NCI-H1417 (cell line): ENCODE measurements around the gene FERMT2.
"Not testable (repeated sequence)": the region's sequence is repeated elsewhere in the genome, so short reads cannot be mapped to it uniquely, and the experiment has no call there.

ENCODE experiments used
- DNase-seq, 3 experiments: peaks; one replicate each; lab custom pipeline; 2025; lab: John Stamatoyannopoulos, UW

FERMT2 gene

DNA sequence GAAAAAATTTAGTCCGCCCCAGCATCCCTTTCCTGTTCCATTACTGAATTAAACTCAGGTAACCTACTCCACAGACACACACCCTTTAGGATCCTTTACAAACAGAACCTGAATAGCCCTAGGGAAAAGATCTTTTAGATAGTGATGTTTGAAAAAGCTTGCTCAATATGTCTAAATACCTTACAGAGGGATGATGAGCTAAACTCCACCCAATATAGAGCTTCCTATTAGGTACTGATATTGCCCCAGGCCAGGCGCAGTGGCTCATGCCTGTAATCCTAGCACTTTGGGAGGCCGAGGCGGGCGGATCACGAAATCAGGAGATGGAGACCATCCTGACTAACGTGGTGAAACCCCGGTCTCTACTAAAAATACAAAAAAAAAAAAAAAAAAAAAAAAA lies 50.1 kb downstream of the FERMT2 start:
- DNase-seq, result no peak

DNA sequence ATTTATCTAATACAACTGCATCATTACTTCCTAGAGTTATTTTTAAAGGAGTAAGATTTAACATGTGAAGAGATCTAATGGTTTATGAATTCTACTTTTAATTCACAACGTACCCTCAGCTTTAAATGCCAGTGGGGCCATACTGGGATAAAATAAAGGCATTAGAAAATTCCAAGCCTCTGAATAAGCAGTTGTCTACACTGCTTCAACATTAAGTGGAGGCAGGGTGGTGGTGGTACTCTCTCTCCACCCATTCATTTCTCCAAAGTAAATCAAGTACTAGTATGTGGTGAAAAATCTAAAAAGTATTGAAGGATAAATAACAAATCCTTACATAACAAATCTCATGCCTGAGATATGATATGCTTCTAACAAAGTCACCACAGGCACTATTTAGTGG lies 52.4 kb downstream of the FERMT2 start:
- no peak for DNase-seq

DNA sequence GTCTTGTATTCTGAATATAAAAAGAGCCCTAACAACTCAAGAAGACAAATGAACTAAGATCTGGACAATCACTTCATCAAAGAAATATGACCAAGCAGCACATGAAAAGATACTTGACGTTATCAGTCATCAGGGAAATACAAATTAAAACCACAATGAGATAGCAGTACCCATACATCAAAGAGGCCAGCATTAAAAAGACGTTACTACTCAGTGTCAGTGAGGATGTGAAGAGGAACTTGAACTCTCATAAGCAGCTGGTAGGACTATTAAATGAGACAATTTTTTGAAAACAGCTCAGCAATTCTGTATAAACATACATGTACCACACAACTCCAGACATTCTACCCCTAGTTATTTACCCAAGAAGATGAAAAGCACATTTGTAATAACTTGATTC lies 55.9 kb downstream of the FERMT2 start:
- DNase-seq, result peak in 1 of 3 experiments; percentile 17

DNA sequence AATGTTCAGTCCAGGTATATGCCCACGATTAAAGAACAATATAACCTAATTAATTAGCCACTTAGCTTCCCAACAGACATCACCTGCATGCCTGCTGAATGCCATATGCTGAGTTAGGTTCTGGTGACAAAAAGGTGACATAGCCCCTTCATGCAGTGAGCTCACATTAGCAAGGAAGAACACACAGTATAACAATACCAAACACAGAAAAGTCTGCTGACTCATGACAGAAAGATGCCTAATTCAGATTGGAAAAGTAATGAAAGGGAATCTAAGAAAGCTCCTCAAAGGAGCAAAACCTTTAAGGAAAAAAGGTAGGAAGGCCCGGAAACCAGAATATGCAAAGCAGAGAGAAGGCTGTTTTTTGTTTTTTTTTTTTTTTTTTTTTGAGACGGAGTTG lies 59.0 kb downstream of the FERMT2 start:
- peak in 1 of 3 experiments; percentile 66 for DNase-seq

DNA sequence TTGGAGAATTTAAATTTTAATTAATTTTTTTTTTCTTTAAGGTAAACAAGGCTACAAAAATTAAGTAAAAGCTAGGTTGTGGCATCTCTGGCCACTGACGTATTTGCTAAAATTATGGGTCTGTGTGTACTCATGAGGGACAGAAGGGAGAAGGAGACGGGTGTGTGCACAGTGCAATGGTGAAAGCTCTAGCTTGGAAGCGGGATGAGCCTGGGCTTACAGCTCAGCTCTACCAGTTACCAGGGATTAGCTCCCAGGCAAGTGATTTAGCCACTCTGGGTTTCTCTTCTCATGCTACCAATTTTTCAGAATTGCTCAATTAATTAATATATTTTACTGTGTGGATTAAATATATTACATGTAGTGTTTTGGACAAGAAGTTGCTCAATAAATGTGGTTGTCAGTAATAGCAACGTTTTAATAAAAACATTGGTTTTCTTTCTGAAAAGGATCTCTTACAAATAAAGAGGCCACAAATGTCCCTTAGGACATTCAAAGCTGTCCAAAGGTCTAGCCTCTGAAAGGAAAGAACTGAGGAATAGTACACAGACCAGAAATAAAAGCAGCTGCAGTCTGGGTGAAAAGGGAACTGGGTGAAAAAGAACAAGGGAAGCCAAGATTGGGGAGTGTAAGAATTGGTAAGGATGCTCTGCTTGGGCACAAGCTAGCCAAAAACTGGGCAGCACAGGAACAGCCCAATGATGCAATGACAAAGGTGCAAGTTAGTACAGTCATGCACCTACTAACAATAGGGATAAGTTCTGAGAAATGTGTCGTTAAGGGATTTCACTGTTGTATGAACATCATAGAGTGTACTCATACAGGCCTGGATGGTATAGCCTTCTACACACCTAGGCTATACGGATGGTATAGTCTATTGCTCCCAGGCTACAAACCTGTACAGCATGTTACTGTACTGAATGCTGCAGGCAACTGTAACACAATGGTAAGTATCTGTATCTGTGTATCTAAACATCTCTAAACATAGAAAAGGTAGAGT lies 61.7 kb downstream of the FERMT2 start:
- DNase-seq, result no peak

DNA sequence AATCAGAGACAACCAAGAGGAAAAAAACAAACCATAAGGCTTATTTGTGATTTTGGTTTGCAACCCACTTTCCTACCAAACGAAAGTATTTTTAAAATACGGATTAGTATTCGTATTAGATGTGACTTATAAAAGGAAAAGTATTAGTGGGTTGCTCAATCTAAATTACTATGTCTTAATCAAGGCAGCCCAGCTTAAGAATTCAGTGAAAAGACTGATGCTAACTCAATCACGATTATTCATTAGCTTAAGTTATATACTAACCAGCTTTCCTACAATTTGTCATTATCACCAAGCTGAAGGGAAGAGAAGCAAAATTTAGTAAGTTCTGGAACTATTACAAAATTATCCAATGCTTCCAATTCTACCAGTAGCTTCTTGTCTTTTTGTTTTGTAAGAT lies 62.7 kb downstream of the FERMT2 start:
- DNase-seq, result no peak

DNA sequence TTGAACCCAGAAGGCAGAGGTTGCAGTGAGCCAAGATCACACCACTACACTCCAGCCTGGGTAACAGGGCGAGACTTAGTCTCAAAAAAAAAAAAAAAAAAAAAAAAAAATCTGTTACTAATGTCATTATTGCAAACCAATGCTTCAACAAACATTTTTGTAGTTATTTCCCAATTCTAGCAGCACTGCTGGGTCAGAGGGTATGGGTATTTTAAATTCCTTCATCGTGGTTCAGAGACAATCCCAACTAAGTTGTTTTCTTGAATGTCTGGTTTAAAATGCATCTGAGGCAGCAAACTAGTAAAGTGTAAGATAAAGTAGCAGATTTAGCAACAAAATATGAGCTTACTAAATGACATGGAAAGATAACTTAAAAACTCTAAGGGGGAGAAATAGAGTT lies 65.6 kb downstream of the FERMT2 start:
- no peak for DNase-seq

DNA sequence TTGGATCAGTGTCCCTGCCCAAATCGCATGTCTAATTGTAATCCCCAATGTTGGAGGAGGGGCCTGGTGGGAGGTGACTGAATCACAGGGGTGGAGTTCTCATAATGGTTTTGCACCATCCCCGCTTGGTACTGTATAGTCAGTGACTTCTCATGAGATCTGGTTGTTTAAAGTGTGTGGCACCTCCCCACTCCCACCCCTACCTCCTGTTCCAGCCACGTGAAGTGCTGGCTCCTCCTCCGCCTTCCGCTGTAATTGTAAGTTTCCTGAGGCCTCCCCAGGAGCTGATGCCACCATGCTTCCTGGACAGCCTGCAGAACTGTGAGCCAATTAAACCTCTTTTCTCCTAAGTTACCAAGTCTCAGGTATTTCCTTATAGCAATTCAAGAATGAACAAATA lies 67.2 kb downstream of the FERMT2 start:
- DNase-seq, result no peak

DNA sequence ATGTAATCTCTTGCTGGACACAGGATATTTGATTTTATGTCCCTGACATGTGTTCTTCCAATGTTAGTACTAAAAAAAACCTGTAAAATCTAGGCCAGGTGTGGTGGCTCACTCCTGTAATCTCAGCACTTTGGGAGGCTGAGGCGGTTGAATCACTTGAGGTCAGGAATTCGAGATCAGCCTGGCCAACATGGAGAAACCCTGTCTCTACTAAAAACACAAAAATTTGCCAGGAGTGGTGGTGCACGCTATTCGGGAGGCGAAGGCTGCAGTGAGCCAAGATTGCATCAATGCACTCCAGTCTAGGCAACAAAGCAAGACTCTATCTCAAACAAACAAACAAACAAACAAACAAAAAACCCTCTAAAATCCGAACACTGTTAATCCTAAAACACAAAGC lies 68.0 kb downstream of the FERMT2 start:
- no peak for DNase-seq

DNA sequence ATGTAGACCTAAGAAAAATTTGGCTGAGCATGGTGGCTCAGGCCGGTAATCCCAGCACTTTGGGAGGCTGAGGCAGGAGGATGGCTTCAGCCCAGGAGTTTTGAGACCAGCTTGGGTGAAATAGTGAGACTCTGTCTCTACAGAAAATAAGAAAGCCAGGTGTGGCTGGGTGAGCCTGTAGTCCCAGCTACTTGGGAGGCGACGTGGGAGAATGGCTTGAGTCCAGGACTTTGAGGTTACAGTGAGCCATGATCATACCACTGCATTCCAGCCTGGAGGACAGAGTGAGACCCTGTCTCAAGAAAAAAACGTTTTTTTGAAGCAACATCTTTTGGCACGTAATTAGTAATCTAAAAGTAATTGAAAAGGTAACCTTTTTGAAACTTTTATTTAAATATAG lies 70.9 kb downstream of the FERMT2 start:
- no peak for DNase-seq

DNA sequence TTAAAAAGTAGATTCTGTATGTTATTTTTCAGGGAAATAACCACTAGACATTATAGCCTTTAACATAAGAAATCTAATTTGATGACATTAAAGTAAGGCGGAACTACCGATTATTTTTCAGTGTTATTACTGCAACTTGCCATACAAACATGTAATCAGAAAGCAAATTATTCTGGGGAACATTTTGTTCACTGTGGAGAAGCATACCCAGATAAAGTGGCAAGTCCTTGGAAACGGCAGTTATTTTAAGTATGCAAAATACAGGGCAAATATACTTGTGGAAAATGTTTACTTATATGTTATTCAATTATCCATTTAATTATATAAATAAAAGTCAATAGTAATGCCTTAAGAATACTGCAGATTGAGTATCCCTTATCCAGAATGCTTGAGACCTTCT lies 71.9 kb downstream of the FERMT2 start:
- DNase-seq, result no peak

DNA sequence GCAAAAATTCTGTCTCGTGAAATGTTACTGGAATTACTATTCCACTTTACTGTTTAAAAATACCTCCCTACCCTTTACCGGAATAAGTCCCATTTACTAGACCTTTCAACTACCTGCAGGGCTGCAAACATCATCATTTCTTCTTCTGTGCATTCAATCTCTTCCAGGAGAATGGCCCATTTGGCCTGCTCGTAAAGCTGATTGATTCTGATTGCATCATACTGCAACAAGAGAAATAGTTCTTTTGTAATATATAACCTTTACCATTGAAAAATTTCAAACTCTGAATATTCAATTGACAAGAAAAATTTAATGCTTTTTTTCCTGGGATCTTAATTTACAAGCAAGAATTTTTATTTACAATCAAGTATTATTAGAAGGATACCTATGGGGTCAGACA lies 72.4 kb downstream of the FERMT2 start:
- DNase-seq, result no peak

DNA sequence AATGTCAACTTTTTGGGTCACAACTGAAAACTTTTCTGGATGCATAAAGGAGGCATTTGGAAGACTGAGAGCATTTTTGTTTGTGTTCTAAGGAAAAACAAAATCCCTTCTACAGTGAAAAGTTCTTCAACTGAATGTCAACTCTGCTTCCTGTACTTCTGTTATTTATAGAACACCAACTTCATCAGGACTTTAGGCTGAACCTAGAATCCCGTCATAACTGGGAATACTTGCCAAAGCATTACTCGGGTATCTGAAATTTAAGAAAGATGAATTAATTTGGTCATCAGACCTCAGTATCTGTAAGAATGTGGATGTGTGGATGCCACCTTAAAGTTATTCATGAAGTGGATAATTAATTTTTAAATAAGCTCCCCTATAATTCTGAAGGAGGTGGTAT lies 73.2 kb downstream of the FERMT2 start:
- DNase-seq, result no peak

DNA sequence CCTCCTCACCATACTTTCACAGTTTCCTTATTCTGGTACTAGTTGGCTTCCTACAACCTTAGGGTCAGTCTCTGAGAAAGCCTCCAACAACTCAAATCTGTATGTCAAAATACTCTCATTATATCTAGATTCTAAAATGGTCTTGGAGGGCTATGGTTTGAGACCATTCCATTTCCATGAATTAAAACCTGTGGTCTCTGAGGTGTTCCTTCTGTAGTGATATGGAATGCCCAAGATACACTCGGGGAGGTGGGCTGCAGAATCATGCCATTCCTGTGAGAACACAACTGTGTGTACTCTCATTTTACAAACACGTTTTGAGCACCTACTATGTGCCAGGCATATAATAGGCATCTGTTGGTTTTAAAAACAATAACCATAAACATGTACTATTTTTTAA lies 74.0 kb downstream of the FERMT2 start:
- DNase-seq, result no peak

DNA sequence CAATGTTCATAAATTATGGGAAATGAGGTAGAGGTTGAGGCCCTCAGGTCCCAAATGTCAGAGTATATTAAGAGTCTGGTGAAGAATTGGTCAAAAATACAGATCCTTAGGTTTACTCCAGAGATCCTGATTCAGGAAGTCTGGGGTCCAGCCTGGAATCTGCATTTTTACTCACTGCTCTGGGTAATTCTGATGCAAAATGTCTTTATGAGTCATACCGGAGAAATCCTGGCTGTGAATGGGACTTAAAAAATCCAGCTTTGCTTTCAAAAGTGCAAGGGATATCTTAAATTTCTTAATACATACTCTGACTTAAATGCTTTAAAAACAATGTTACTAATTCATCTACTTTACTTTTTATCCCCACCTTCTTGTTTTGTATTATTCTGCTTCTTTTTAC lies 74.5 kb downstream of the FERMT2 start:
- DNase-seq, result no peak

DNA sequence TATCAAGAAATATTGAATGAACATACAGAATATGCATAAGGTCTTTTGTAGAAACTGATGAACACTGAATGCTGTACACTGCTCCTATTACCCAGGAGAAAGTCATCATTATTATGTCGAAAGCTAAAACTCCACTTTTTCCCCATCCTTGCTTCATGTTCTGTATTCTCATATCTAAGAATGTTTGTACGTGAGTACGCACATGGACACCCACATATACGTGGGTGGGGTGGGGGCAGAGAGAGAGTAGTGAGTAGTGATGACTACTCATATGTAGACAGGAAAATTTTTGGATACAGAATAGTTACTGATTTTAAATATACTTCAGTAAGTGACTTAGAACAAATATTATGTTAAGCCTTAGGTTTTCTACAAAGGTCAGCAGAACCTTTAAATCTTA lies 75.1 kb downstream of the FERMT2 start:
- DNase-seq, result no peak

DNA sequence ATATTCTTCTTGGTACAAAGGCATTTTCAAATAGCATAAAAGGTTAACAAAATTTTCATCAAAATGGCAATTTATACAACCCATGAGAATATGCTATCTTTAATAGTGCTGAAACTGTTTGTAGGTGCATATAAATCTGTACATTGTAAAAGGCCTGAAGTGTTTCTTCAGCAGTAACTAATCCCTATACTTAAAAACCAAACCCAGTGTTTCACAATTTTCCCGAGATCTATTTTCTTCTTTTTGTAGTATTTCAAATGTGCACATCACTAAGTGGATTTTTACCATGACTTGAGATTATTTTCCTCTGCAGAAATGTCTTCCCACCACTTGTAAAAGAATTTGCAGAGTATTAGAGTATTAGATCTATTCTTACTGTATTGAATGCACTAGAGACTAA lies 76.5 kb downstream of the FERMT2 start:
- DNase-seq, result no peak

DNA sequence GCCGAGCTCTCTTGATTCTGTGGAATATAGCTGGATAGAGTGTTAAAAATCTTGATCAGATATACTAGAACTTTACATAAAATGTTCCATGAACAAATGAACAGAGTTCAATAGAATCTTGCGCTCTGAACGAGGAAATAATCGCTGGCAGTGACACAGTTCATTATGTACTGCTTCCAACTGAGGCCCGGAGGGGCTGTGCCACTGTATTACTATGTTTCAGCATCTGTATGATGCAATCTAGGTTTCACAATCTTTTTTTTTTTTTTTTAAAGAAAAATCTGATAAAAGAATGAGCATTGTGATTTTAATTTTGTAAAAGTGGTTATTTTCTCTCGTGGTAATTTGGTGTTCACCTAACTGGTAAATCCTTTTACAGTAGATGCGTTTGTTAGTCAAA lies 77.2 kb downstream of the FERMT2 start:
- DNase-seq, result no peak

DNA sequence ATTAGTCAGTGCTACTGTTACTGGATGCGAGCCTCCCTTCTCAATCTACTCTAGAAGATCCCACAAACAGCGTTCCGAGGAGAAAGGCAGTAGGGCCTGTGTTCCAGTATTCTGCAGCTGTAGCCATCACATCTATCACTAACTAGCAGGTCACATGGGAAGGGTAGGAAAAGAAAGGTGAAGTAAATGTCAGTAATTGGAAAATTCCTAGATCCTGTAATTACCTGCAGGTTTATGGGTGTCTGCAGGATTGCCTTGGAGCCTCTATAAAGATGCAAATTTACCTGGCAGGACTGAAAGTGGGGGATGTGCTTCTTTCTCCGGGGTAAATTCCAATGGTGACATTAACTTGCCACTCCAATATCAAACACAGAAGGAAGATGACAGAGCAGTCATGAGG lies 77.8 kb downstream of the FERMT2 start:
- no peak for DNase-seq

DNA sequence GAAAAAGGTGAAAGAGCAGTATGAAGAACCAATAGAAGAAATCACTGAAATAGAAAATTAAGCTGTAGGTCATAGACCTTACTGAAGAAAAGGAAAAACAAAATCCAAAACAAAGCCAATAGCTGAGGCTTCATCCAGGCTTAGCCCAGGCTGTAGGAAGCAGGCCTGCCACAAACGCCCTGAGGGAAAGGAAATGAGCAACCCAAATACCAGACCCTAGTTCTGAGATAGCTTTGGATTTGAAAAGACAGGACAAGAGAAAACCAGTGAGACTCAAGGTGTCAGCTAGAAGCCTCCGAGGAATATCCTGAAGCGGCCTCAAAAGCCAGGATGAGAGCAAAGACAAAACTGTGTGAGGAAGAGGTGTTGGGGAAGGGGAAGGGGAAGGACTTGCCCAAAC lies 79.2 kb downstream of the FERMT2 start:
- no peak for DNase-seq

DNA sequence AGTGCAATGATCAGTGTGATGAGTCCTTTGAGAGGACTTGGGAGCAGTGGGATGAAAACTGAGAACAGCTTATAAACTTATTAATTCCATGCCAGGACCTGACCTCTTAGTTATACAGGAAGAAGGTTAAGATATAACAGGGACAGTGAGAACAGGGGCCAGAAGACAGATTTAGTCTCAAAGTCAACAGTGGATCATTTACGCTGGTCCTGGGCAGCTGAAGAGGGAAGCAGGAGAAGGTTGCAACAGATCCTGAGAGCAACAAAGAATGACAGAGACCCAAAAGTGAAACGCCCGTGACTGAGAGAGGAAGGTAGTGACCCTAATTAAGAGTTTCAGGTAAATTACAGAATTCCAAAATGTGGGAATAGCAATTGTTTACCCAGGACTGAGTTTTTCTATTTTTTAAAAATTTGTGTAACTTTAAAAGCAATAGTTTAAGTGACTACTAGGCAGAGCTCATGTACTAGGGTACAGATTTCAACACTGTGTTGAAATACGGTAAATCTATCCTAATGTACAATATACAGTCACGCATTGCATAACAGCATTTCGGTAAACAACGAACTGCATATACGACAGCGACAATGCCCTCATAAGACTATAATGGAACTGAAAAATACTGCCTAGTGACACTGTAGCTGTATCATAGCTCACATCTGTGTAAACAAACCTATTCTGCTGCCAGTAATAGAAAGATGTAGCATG lies 81.8 kb downstream of the FERMT2 start:
- no peak for DNase-seq

DNA sequence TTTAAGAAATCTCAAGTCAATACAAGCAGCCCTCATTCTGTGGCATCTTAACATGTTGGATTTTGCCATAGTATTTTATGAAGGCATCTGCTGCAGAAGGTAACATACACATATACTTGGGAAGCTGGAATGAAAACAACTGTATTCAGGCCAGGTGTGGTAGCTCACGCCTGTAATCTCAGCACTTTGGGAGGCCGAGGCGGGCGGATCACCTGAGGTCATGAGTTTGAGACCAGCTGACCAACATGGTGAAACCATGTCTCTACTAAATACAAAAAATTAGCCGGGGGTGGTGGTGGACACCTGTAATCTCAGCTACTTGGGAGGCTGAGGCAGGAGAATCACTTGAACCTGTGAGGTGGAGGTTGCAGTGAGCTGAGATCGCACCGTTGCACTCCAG lies 86.0 kb downstream of the FERMT2 start:
- DNase-seq, result not testable (repeated sequence)

DNA sequence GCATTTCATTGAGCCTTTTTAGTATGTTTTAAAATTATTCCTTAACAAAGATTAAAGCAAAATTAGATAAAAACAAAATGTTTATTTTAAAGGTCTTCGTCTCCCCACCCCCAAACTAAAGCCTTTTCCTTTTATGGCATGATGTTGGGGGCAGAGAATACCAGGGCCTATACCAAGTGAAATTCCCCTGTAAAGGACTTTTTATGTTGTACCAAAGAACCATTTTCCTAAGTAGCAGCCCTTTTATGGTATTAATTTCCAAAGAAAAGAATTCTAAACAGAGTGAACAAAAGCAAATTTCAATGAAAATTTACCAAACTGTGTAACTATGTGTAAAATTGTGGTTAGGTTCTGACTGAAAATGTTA lies 87.5 kb downstream of the FERMT2 start:
- DNase-seq, result no peak
